Endometrial microvascular endothelial cells (primary cell): Measurements from ENCODE around the gene TSEN15. TPM values are rescaled to one million over a fixed set of nuclear protein-coding genes. Genes with fewer than 3 reads are reported as not detected.
"Not testable (repeated sequence)": the region's sequence is repeated elsewhere in the genome, so short reads cannot be mapped to it uniquely, and the experiment has no call there.

Experiments
- in situ Hi-C: cut with HindIII; loops from 2 replicates; pipeline ENCODE4 v1.10.0; 2017; ENCODE audit warnings: low sequenced_read_pairs, low pct_unique_long_range_greater_than_20kb; ENCODE audit errors: inconsistent ontology term
- total RNA-seq: library from RNA; depleted of rRNA; stranded (reverse); fragments of >200 nt; gene quantifications from one replicate; pipeline ENCODE4 v1.2.3, GENCODE V29; 2015; ENCODE audit errors: inconsistent ontology term

The TSEN15 gene
- total RNA-seq, 1 donor from 2014 or later: 51.0 TPM

DNA sequence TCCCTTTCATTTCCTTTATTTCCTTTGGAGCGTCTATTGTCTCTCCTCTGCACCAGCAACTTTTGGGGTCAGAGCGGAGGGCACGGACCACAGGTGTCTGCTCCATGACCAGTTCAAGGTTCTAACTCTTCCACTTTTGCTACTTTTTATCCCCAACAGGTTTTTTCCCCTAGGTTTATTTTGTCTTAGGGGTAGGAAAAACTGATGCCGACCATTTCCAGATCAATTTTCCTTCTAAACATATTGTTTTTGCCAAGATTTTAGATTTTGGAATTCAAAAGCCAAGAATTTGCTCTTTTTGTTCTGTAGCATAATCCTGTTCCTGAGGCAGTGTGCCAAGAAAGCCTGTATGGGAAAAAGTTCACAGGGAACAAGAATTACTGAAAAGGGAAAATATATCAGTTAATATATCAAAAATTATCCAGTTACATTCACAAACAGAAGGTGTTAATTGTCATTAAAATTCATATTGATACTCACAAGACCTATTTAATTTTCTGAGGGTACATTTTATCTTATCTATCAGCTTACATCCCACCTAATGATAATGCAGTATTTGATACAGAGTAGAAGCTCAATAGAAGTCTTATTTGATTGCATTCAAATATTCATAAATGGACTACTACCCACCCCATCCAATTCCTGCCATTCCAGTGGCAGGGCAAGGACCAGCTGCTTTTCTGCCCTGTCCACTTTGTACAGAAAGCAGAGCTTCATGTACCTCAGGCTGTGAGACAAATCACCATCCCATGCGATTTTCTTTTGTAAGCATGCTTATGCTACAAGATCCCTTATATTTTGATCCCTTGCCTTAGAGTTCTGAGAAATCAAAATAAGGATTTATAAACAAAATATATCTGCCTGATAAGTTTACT lies 31.2 kb downstream of the TSEN15 start:
- in situ Hi-C loops: no loop called here

DNA sequence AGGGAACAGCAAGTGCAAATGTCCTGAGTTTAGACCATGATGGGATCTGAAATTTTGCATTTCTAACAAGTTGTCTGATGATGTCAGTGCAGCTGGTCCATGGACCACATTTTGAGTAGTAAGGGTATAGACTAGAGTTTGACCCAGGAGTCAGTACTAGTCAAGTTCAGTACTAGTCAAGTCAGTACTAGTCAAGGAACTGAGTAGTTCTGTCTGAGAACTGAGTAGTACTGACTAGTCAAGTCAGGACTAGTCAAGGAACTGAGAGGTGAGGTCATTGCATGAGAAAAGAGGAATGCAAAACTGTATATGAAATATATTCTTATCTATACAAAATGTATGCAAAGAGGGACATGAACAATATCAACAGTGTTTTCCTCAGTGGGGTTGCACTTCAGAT lies 34.1 kb downstream of the TSEN15 start:
- in situ Hi-C loops: no loop called here

DNA sequence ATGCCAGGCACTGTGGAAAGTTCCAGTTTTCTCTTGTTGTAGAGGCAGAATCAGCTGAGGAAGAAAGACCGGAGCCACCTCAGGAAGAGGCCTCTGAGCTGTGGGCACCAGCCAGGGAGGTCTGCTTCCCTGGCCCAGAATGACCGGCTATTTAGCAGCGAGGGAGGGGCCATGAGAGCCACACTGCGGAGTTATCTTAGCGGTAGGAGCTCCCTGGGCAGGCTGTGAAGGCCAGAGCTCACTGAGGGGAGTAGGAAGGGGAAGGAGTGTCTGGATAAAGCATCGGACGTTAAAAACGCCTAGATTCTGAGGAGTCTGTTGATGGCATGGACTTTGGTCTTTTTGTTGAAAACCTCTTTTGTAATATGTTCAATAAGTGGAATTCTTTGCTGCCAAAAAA lies 36.5 kb downstream of the TSEN15 start:
- in situ Hi-C loops: no loop called here

DNA sequence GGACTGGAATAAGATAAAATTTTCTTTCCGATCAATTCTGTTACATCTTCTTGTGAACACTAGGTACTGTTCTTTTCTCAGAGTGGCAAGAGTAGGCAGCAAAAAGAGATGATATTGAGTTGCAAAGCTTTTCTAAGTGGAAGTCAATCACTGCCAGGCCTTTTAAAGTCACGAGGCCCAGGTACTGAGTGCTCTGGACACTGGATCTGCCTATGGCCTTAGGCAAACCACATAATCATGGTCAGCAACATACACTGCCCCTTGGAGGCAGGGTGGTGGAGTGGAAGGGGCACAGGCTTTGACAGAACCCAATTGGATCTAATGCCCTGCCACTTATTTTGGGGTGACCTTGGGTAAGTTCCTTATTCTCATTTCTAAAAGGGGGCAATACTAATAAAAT lies 41.5 kb downstream of the TSEN15 start:
- in situ Hi-C loops: no loop called here

DNA sequence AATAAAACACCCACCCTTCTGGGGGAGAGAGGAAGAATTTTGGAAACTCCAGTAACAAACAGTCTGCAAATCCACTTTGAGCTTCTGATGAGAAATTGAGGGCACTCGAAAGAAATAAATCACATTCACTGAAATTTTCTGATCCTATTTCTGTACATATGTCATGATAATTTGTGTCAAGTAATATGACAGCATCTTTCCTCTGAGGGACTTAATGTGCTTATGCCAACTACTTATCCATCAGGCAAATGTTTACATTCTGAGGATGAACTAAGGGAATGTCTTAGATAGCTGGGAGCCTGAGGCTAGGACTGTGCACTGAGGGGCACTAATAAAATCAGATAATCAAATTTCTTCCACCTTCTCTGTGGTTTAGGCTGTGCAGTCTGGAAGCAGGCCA lies 44.5 kb downstream of the TSEN15 start:
- in situ Hi-C loops: no loop called here

DNA sequence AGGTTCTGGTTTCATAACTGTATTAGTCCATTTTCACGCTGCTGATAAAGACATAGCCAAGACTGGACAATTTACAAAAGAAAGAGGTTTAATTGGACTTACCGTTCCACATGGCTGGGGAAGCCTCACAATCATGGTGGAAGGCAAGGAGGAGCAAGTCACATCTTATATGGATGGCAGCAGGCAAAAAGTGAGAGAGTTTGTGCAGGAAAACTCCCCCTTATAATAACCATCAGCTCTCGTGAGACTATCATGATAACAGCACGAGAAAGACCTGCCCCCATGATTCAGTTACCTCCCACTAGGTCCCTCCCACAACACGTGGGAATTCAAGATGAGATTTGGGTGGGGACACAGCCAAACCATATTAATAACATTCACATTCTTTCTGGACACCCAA lies 45.0 kb downstream of the TSEN15 start:
- in situ Hi-C loops: not testable (repeated sequence)

DNA sequence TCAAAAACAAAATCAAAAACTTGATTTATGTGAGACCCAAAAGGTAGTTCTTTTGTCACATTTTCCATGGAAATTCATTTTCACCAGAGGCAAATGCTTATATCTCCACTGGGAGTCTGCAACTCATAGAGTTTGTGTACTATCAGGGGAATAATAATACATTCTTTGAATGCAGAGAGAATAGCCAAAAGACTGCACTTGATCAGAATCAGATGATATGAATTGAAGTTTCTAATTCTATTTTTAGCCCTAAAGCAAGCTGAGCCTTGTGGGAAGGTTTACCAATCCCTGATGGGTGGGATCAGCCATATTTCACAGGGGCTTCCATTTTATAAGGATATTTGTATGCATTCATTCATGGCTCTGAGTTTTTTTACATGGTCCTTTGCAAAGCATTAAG lies 49.6 kb downstream of the TSEN15 start:
- in situ Hi-C loops: no loop called here

DNA sequence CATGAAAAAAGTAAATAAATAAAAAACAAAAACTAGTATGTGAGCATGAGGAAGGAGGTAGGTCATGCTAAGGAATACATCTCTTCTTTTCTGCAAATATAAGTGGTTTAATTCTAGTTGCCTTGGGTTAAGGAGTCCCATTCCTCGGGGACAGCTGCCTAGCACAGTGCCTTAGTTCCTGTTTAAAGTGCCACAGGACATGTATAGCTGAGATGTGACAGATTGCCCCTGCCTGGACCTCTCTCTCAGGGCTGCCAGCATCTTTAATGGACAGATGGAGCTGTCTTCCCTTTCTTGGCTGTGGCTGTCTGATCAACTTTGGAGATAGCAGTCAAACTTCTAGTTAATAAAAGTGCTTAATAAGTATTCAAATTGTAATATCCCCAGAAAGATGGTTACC lies 50.0 kb downstream of the TSEN15 start:
- in situ Hi-C loops: no loop called here

DNA sequence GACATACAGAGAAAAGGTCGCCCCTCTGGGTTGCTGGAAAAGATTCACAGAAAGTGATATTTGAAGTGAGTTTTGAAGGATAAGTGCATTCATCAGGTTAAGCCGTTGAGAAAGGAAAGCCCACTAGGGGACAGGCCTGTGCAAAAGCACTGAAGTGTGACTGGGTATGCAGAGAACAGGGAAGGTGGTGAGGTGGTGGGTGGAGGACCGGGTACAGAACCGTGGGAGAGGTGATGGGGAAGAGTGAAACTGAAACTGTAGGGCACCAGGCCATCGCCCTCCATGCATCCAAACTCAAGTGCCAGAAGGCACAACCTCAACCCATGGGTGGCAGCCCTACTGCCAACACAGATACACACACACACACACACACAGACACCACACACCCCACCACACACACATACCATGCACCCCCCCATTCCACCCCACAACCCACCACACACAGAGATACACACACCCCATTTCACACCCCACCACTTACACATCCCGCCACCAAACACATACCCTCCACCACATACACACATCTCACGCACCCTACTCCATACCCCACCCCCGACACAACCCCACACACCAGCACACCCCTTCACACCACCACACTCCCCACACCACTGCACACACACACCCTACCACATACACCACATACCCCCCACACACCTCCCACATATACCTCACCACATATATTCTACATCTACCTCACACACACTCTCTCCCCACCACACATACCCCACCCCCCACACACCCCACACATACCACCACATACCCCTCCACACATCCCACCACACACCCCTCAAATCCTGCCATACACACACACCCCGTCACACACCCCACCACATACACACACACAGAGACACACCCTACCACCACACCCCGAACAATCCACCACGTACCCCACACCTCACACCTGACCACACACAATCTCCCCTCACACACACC lies 59.0 kb downstream of the TSEN15 start:
- in situ Hi-C loops: no loop called here

DNA sequence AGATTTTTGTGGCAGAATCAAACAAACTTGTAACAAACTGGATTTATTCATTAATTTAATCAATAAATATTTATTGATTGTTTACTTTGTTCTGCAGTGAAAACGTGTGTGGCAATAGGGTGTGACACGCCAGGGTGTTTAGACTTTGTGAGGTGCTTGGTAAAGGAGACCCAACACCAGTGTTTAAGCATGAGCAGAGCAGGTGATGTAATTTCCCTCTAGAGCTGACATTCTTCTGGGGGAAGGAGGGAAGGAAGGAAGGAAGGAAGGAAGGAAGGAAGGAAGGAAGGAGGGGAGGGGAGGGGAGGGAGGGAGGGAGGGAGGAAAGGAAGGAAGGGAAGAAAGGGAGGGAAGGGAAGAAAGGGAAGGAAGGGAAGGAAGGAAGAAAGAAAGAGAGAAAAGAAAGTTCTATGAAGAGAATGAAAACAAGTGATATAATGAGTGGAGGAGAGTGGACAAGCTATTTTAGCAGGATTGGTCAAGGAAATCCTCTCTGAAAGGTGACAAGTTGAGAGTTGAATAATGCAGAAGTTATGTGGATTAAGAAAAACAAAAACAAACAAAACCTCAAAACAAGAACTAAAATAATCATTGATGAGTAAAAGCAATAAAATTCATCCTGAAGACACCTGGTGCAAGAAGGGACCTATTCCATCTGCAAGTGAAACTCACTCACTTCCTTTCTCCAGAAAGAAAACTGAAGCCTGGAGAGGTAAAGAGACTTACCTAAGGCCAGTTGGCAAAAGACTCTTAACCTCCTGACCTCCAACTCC lies 60.8 kb downstream of the TSEN15 start:
- in situ Hi-C loops: no loop called here

DNA sequence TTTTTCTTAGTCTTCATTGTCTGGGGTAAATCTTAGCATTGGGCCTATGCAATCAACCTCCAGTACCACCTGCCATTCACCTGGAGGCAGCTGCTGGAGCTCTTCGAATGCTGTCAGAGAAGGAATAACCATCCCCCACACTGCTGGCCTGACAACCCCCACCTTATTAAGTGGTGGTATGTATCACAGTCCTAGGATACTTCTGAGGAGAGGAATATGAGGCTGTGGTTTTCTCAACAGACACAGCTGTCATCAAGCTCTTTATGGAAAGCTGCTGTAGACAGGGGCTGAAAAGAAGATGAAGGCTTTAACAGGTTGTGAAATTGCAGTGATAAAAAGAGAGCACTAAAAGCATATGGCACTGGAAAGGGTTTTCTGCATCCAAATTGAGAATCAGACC lies 61.7 kb downstream of the TSEN15 start:
- in situ Hi-C loops: no loop called here

DNA sequence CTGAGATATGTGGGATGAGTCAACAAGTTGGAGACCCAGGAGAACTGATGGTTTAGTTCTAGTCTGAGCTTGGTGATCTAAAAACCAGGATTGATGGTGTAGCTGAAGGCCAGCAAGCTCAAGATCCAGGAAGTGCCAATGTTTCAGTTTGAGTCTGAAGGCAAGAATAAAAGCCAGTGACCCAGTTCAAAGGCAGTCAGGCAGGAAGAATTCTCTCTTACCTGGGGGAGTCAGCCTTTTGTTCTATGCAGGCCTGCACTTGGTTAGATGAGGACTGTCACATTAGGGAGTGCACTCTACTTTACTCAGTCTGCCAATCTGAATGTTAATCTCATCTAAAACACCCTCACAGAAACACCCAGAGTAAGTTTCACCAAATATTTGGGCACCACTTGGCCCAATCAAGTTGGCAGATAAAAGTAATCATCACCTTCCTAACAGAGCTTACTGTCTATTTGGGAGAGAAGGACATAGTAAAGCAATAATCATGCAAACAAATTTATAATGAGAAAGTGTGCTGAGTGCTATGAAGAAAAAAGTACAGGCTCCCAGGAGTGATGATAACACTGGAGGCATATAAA lies 63.4 kb downstream of the TSEN15 start:
- in situ Hi-C loops: no loop called here

DNA sequence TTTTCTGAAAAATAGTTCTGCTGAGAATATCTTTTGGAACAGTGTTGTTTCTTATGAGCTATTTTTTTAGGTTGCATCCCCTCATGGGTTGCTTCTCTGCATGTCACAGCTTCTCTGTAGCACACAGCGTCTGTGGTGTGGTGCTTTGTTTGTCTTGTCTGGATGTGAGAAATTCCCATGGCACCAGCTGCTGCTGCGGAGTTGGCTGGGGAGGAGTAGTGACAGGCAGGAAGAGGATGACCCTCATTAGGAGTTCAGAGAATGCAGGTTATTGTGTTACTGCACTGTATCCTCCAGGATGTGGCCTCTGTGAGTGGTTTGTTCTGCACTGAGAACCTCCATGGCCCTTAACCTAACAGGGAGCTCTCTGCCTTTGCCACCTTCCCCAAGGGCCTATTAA lies 64.8 kb downstream of the TSEN15 start:
- in situ Hi-C loops: no loop called here

DNA sequence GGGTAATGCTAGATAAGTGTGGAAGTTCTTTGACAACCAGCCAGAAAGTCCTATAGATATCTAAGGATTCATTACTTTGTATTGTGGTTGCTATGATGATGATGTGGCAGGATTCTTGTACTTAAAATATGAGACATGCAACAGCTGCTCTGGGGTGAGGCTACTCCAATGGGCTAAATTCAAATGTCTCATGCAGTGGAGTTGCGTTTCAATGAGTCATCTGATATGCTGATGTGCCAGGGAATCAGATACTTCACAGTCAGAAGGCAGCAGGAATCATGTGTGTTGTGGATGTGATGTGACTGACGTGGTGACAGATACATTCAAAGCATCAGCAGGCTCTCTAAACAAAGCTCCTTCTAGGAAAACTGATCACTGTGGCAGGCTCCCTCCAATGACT lies 66.5 kb downstream of the TSEN15 start:
- in situ Hi-C loops: no loop called here

Other genes starting within 250 kb of the TSEN15 start
- gene RGL1, start 246.6 kb upstream of the TSEN15 start, total RNA-seq: 8.5 TPM
- gene COLGALT2, start 14.0 kb upstream of the TSEN15 start, total RNA-seq: 1.4 TPM